Measurements from ENCODE around the gene SLC2A9.

GRCh38 chr4:10034612-10035104, 13.4 kb upstream of the SLC2A9 start:
- TF ChIP-seq CTCF (IDR thresholded peaks at IDR 0.05) (no peak), POLR2A (IDR thresholded peaks at IDR 0.05) (no peak)
